T-helper 17 cell (primary cell): Measurements from ENCODE around the gene ZFYVE21. TPM values are rescaled to one million over a fixed set of nuclear protein-coding genes. Genes with fewer than 3 reads are reported as not detected.

Experiments
- ATAC-seq: fragments of 150-1000 bp; cut with Tn5 transposase; 2 replicates; pipeline ENCODE4 v1.10.0; 2021; ENCODE audit warnings: mild to moderate bottlenecking, moderate library complexity
- DNase-seq, 3 donors: peaks; one replicate each; pipeline versions ENCODE4 v3.0.0 to v3.0.0-alpha.2; 2020 to 2021
- H3K9me3 ChIP-seq: one replicate; pipeline ENCODE4 v1.7.0; 2013; ENCODE audit warnings: low read length, mild to moderate bottlenecking; ENCODE audit not compliant: control insufficient read depth, poor library complexity, severe bottlenecking
- H3K27ac Mint-ChIP-seq: one replicate; pipeline ENCODE4 v1.8.0; 2022; ENCODE audit warnings: mild to moderate bottlenecking, moderate library complexity, mixed read lengths
- H3K27me3 Mint-ChIP-seq: one replicate; pipeline ENCODE4 v1.8.0; 2022; ENCODE audit warnings: mixed read lengths
- H3K36me3 Mint-ChIP-seq: one replicate; pipeline ENCODE4 v1.8.0; 2022; ENCODE audit warnings: low read depth, mixed read lengths
- H3K4me1 Mint-ChIP-seq: one replicate; pipeline ENCODE4 v1.8.0; 2022; ENCODE audit warnings: mild to moderate bottlenecking, mixed read lengths
- H3K4me3 Mint-ChIP-seq: one replicate; pipeline ENCODE4 v1.8.0; 2022; ENCODE audit warnings: mild to moderate bottlenecking, moderate library complexity, mixed read lengths
- total RNA-seq, 4 donors: library from RNA in 2 of 4; stranded (reverse) in 2 of 4; gene quantifications; one replicate each; pipeline ENCODE4 v1.2.3 and lab custom pipeline; 2022 to 2026

ZFYVE21 gene
- total RNA-seq, 2 donors from 2014 or later: 9.1 to 9.5 TPM

- Mint-ChIP-seq H3K4me3 (no peak overlapping the region), H3K27ac (no peak overlapping the region), H3K36me3 (no peaks in the 10 kb centered on the region), H3K4me1 (no peaks in the 10 kb centered on the region), H3K27me3 (no peaks in the 10 kb centered on the region)
- DNase-seq: no peak
- ATAC-seq: no peak
- H3K9me3 ChIP-seq: no peaks in the 10 kb centered on the region
Observed at GRCh38 chr14:103727313-103727980, 11.8 kb downstream of the ZFYVE21 start.

GRCh38 chr14:103728141-103728540 is 12.5 kb downstream of the ZFYVE21 start:
- Mint-ChIP-seq H3K36me3 (no peaks in the 10 kb centered on the region), H3K27me3 (no peaks in the 10 kb centered on the region), H3K4me3 (no peak overlapping the region), H3K27ac (no peak overlapping the region), H3K4me1 (no peaks in the 10 kb centered on the region)
- DNase-seq (no peak), ATAC-seq (no peak)
- H3K9me3 ChIP-seq: no peaks in the 10 kb centered on the region

GRCh38 chr14:103728721-103729120 is 13.1 kb downstream of the ZFYVE21 start:
- no peaks in the 10 kb centered on the region for H3K4me1 Mint-ChIP-seq
- no peak for ATAC-seq
- H3K27me3 Mint-ChIP-seq: no peaks in the 10 kb centered on the region
- H3K9me3 ChIP-seq: no peaks in the 10 kb centered on the region
- H3K4me3 Mint-ChIP-seq: no peak overlapping the region
- H3K36me3 Mint-ChIP-seq: no peaks in the 10 kb centered on the region
- DNase-seq: no peak
- no peak overlapping the region for H3K27ac Mint-ChIP-seq

- no peak overlapping the region for H3K4me3 Mint-ChIP-seq
- H3K27ac Mint-ChIP-seq: no peak overlapping the region
- H3K27me3 Mint-ChIP-seq: no peaks in the 10 kb centered on the region
- H3K4me1 Mint-ChIP-seq: no peaks in the 10 kb centered on the region
- DNase-seq (no peak), ATAC-seq (no peak)
- no peaks in the 10 kb centered on the region for H3K9me3 ChIP-seq
- H3K36me3 Mint-ChIP-seq: no peaks in the 10 kb centered on the region
Observed at GRCh38 chr14:103729496-103730448, 14.2 kb downstream of the ZFYVE21 start.

- DNase-seq (no peak), ATAC-seq (no peak)
- H3K4me3 Mint-ChIP-seq: no peak overlapping the region
- no peak overlapping the region for H3K27ac Mint-ChIP-seq
- H3K4me1 Mint-ChIP-seq: no peaks in the 10 kb centered on the region
- no peaks in the 10 kb centered on the region for H3K27me3 Mint-ChIP-seq
- no peaks in the 10 kb centered on the region for H3K9me3 ChIP-seq
- no peaks in the 10 kb centered on the region for H3K36me3 Mint-ChIP-seq
Observed at GRCh38 chr14:103730490-103731035, 15.0 kb downstream of the ZFYVE21 start.

GRCh38 chr14:103731481-103731880 is 15.9 kb downstream of the ZFYVE21 start:
- Mint-ChIP-seq H3K27me3 (no peaks in the 10 kb centered on the region), H3K4me1 (no peaks in the 10 kb centered on the region), H3K27ac (no peak overlapping the region), H3K4me3 (no peak overlapping the region), H3K36me3 (no peaks in the 10 kb centered on the region)
- ATAC-seq: no peak
- no peak for DNase-seq
- no peaks in the 10 kb centered on the region for H3K9me3 ChIP-seq

- H3K4me3 Mint-ChIP-seq: no peak overlapping the region
- H3K36me3 Mint-ChIP-seq: no peaks in the 10 kb centered on the region
- H3K27ac Mint-ChIP-seq: no peak overlapping the region
- no peaks in the 10 kb centered on the region for H3K9me3 ChIP-seq
- DNase-seq (no peak), ATAC-seq (no peak)
- H3K27me3 Mint-ChIP-seq: no peaks in the 10 kb centered on the region
- no peaks in the 10 kb centered on the region for H3K4me1 Mint-ChIP-seq
Observed at GRCh38 chr14:103731916-103732867, 16.6 kb downstream of the ZFYVE21 start.

- DNase-seq (no peak), ATAC-seq (no peak)
- no peaks in the 10 kb centered on the region for H3K9me3 ChIP-seq
- H3K27me3 Mint-ChIP-seq: no peaks in the 10 kb centered on the region
- no peaks in the 10 kb centered on the region for H3K4me1 Mint-ChIP-seq
- no peaks in the 10 kb centered on the region for H3K36me3 Mint-ChIP-seq
- no peak overlapping the region for H3K4me3 Mint-ChIP-seq
- H3K27ac Mint-ChIP-seq: no peak overlapping the region
Observed at GRCh38 chr14:103732868-103733620, 17.4 kb downstream of the ZFYVE21 start.

GRCh38 chr14:103733651-103734050 is 18.0 kb downstream of the ZFYVE21 start:
- no peaks in the 10 kb centered on the region for H3K9me3 ChIP-seq
- no peak for ATAC-seq
- Mint-ChIP-seq H3K27ac (no peak overlapping the region), H3K36me3 (no peaks in the 10 kb centered on the region), H3K4me1 (no peaks in the 10 kb centered on the region), H3K27me3 (no peaks in the 10 kb centered on the region), H3K4me3 (no peak overlapping the region)
- no peak for DNase-seq

- Mint-ChIP-seq H3K4me1 (no peaks in the 10 kb centered on the region), H3K27ac (no peak overlapping the region), H3K36me3 (no peaks in the 10 kb centered on the region), H3K27me3 (no peaks in the 10 kb centered on the region), H3K4me3 (no peak overlapping the region)
- ATAC-seq (no peak), DNase-seq (no peak)
- H3K9me3 ChIP-seq: no peaks in the 10 kb centered on the region
Observed at GRCh38 chr14:103734081-103734888, 18.7 kb downstream of the ZFYVE21 start.

- Mint-ChIP-seq H3K27me3 (no peaks in the 10 kb centered on the region), H3K36me3 (no peaks in the 10 kb centered on the region), H3K27ac (no peak overlapping the region), H3K4me3 (no peak overlapping the region), H3K4me1 (no peaks in the 10 kb centered on the region)
- DNase-seq (no peak), ATAC-seq (no peak)
- no peaks in the 10 kb centered on the region for H3K9me3 ChIP-seq
Observed at GRCh38 chr14:103735022-103735421, 19.4 kb downstream of the ZFYVE21 start.

- no peaks in the 10 kb centered on the region for H3K4me1 Mint-ChIP-seq
- H3K9me3 ChIP-seq: no peaks in the 10 kb centered on the region
- no peak overlapping the region for H3K27ac Mint-ChIP-seq
- no peak overlapping the region for H3K4me3 Mint-ChIP-seq
- no peaks in the 10 kb centered on the region for H3K27me3 Mint-ChIP-seq
- no peak for ATAC-seq
- DNase-seq: no peak
- H3K36me3 Mint-ChIP-seq: no peaks in the 10 kb centered on the region
Observed at GRCh38 chr14:103735439-103735814, 19.8 kb downstream of the ZFYVE21 start.
